A549 (cell line): ENCODE data around the gene LSM7. TPM values are rescaled to one million over a fixed set of nuclear protein-coding genes. Genes with fewer than 3 reads are reported as not detected.

Experiments
- ATAC-seq, 2 experiments: fragments of 200-7000 bp in 1 of 2; fragments of >200 bp in 1 of 2; cut with Nextera tagmentation in 1 of 2; cut with Tn5 transposase in 1 of 2; 3 replicates each; pipeline versions ENCODE4 v1.8.0 to v1.9.1; 2018 to 2020; ENCODE audit warnings: mild to moderate bottlenecking in 1 of 2, moderate library complexity in 1 of 2
- CTCF ChIA-PET: fragments of 300-600 bp; sonication (Branson Sonifier 250); formaldehyde crosslinking; extraction: SDS; loops from one replicate; lab custom pipeline; 2021; ENCODE audit warnings: antibody characterized with exemption, inconsistent platforms; lab: Yijun Ruan, JAX
- POLR2A ChIA-PET: fragments of 350-600 bp; formaldehyde crosslinking; extraction: SDS; loops from one replicate; lab custom pipeline; 2021; ENCODE audit warnings: antibody characterized with exemption, inconsistent platforms; lab: Yijun Ruan, JAX
- DNase-seq, 2 experiments: peaks; one replicate each; pipeline versions ENCODE4 v3.0.0 to v3.0.0-alpha.2; 2011 to 2016; ENCODE audit warnings: low read depth in 1 of 2, low spot score in 1 of 2
- FAIRE-seq: peaks from 2 replicates; lab custom pipeline; 2011; peaks lifted over from hg19 to GRCh38; lab: Jason Lieb, UNC
- H3K27ac ChIP-seq, 2 experiments: fragments of >200 bp; sonication (Bioruptor Twin); formaldehyde crosslinking; 3 replicates each; pipeline ENCODE4 v1.5.1; 2016 to 2017
- H3K4me1 ChIP-seq: fragments of >200 bp; sonication (Bioruptor Twin); formaldehyde crosslinking; 3 replicates; pipeline ENCODE4 v1.6.1; 2016
- H3K4me2 ChIP-seq: fragments of >200 bp; sonication (Bioruptor Twin); formaldehyde crosslinking; 3 replicates; pipeline ENCODE4 v1.6.1; 2016
- H3K4me3 ChIP-seq: fragments of >200 bp; sonication (Bioruptor Twin); formaldehyde crosslinking; 3 replicates; pipeline ENCODE4 v1.5.1; 2016
- H3K9me3 ChIP-seq: fragments of >200 bp; sonication (Bioruptor Twin); formaldehyde crosslinking; 3 replicates; pipeline ENCODE4 v1.6.1; 2016
- BHLHE40 ChIP-seq: IDR thresholded peaks from 2 replicates; pipeline ENCODE4 v1.6.1; 2012; ENCODE audit warnings: low read depth, low read length, inconsistent platforms
- CHD2 ChIP-seq: fragments of 150-350 bp; IDR thresholded peaks from 2 replicates; pipeline ENCODE4 v1.6.1; 2014; ENCODE audit warnings: low read length; ENCODE audit not compliant: partially characterized antibody
- FOSL2 ChIP-seq, 2 experiments: fragments of 450-650 bp in 1 of 2; fragments of >200 bp in 1 of 2; sonication (Bioruptor Twin) in 1 of 2; formaldehyde crosslinking; IDR thresholded peaks; 2 replicates each; pipeline versions ENCODE4 v1.5.0 to v1.6.1; 2016 to 2020; ENCODE audit warnings: mild to moderate bottlenecking in 1 of 2, moderate library complexity in 1 of 2
- GATA3 ChIP-seq: IDR thresholded peaks from 2 replicates; pipeline ENCODE4 v1.6.1; 2012; ENCODE audit warnings: borderline replicate concordance
- HEYL ChIP-seq: fragments of 250-450 bp; sonication (Bioruptor Pico); IDR thresholded peaks from 2 replicates; pipeline ENCODE4 v1.8.0; 2021; ENCODE audit warnings: mild to moderate bottlenecking, moderate library complexity
- HOXB13 ChIP-seq: fragments of 250-450 bp; sonication (Bioruptor Pico); IDR thresholded peaks from 2 replicates; pipeline ENCODE4 v1.5.0; 2020; ENCODE audit warnings: low read depth, mild to moderate bottlenecking, moderate library complexity
- HOXB5 ChIP-seq: fragments of 250-450 bp; sonication (Bioruptor Pico); IDR thresholded peaks from 2 replicates; pipeline ENCODE4 v1.5.0; 2020; ENCODE audit warnings: mild to moderate bottlenecking, moderate library complexity
- JUN ChIP-seq, 2 experiments: fragments of >200 bp; sonication (Bioruptor Twin); formaldehyde crosslinking; IDR thresholded peaks; 2 replicates in 1 of 2; 3 replicates in 1 of 2; pipeline ENCODE4 v1.6.1; 2016 to 2017
- JUNB ChIP-seq: fragments of >200 bp; sonication (Bioruptor Twin); formaldehyde crosslinking; IDR thresholded peaks from 2 replicates; pipeline ENCODE4 v1.6.1; 2016
- KDM5A ChIP-seq: fragments of 200-600 bp; sonication (generic); IDR thresholded peaks from 2 replicates; pipeline ENCODE4 v1.6.1; 2016; ENCODE audit warnings: antibody characterized with exemption, mild to moderate bottlenecking
- MAFK ChIP-seq: fragments of 450-650 bp; IDR thresholded peaks from 2 replicates; pipeline ENCODE4 v1.6.1; 2014; ENCODE audit not compliant: partially characterized antibody
- MAZ ChIP-seq: fragments of 150-350 bp; IDR thresholded peaks from 2 replicates; pipeline ENCODE4 v1.6.1; 2014; ENCODE audit warnings: antibody characterized with exemption, low read depth, low read length, borderline replicate concordance
- NFE2L2 ChIP-seq: fragments of 150-350 bp; conservative IDR thresholded peaks from 2 replicates; pipeline ENCODE4 v1.6.1; 2014; ENCODE audit warnings: low read length
- NPAS2 ChIP-seq: fragments of 250-450 bp; sonication (Bioruptor Pico); IDR thresholded peaks from 2 replicates; pipeline ENCODE4 v1.8.0; 2022; ENCODE audit warnings: mild to moderate bottlenecking, moderate library complexity, borderline replicate concordance
- PHF8 ChIP-seq: fragments of 200-600 bp; sonication (generic); IDR thresholded peaks from 2 replicates; pipeline ENCODE4 v1.6.1; 2016; ENCODE audit warnings: low read depth, mild to moderate bottlenecking, antibody characterized with exemption, moderate library complexity, borderline replicate concordance
- POLR2A ChIP-seq: IDR thresholded peaks from 2 replicates; pipeline ENCODE4 v1.6.1; 2012; ENCODE audit warnings: mild to moderate bottlenecking, low read length
- RNF2 ChIP-seq: fragments of 200-600 bp; sonication (generic); IDR thresholded peaks from 2 replicates; pipeline ENCODE4 v1.6.1; 2016; ENCODE audit warnings: low read depth, mild to moderate bottlenecking, antibody characterized with exemption, moderate library complexity, borderline replicate concordance
- TP53 ChIP-seq: fragments of 250-450 bp; sonication (Bioruptor Pico); IDR thresholded peaks from 2 replicates; pipeline ENCODE4 v1.5.0; 2021; ENCODE audit warnings: mild to moderate bottlenecking, moderate library complexity
- ZC3H11A ChIP-seq: fragments of 450-650 bp; IDR thresholded peaks from 2 replicates; pipeline ENCODE4 v1.6.1; 2014; ENCODE audit warnings: antibody characterized with exemption, mild to moderate bottlenecking
- WGBS: methylation state at CpG from one replicate; pipeline ENCODE4 v1.1.6; 2017; ENCODE audit errors: missing lambda C conversion rate; 5-methylcytosine and 5-hydroxymethylcytosine counted together
- polyA minus RNA-seq: library from RNA; depleted of rRNA, polyadenylated mRNA; stranded (reverse); fragments of >200 nt; gene quantifications from 2 replicates; pipeline ENCODE4 v1.2.3, GENCODE V29; 2011; rRNA and poly(A)+ RNA removed
- polyA plus RNA-seq, 4 experiments: library from polyadenylated mRNA; depleted of rRNA in 3 of 4; stranded (reverse); fragments of >200 nt; fragmentation: RNase III in 1 of 4; extraction: RNeasy Plus Mini Kit Qiagen cat#74134 plus additional on column Dnase treatment in 1 of 4; gene quantifications; 2 replicates in 3 of 4; 3 replicates in 1 of 4; pipeline ENCODE4 v1.2.3, GENCODE V29; 2011 to 2017
- TF ChIP-seq, protein P1 (sequence below): IDR thresholded peaks from 2 replicates; pipeline ENCODE4 v1.6.1; 2012
- TF ChIP-seq, protein P2 (sequence below): fragments of >200 bp; sonication (Bioruptor Twin); formaldehyde crosslinking; IDR thresholded peaks from 3 replicates; pipeline ENCODE4 v1.6.1; 2016
- TF ChIP-seq, protein P3 (sequence below): fragments of >200 bp; sonication (Bioruptor Twin); formaldehyde crosslinking; IDR thresholded peaks from 2 replicates; pipeline ENCODE4 v1.6.1; 2016

LSM7 gene
- polyA plus RNA-seq (2011; rRNA removed) = 112 and 140 TPM in 2 replicates
- 572 and 723 TPM in 2 replicates for polyA plus RNA-seq (2012; cell fraction: cytosol; rRNA removed)
- 405 and 471 TPM in 2 replicates for polyA plus RNA-seq (2012; cell fraction: nucleus; rRNA removed)
- 139 to 170 TPM (median 144 TPM) in 3 replicates for polyA plus RNA-seq (2017; fragmentation: RNase III; extraction: RNeasy Plus Mini Kit Qiagen cat#74134 plus additional on column Dnase treatment)
- polyA minus RNA-seq = 19.7 and 25.2 TPM in 2 replicates

DNA sequence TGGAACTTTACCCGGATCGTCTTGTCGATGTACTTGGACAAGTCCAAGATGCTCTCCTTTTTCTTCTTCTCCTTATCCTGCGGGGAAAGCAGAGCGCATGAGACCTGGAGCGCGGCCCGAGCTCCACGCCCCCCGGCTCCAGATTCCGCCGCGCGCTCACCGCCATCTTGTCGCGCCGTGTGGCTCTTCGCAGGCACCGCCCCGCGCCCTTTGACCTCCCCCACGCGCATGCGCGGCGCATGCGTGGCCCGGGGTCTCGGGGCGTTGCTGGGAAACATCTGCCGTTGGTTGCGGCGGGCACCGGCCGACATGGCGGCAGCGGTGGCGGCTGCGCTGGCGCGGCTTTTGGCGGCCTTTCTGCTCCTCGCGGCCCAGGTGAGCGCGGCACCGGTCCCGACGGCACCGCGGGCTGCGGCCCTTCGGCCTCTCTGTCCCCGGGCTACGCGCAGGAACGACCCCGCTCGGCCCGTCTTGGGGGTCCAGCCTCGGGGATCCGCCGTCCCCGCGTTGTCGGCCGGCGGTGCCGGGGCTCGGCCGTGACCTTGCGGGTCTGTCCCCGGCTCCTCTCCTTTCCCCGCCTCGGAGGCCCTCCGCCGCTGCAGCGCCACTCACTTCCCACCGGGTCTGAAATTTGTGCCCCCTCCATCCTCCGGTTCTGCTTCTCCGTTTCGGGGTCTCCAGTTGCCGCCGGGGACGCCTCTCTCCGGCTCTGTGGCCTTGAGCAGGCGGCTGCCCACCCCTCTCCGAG is at the start of gene LSM7, which contains the start of gene SPPL2B:
LSM7 (minus strand) TSS at position 186 of the 748 bp plus-strand sequence; CDS start at position 166, 20 bp downstream.
SPPL2B (plus strand) TSS at position 284 of the 748 bp plus-strand sequence; CDS start at position 310, 26 bp downstream.
- POLR2A ChIA-PET = no interaction called here
- FAIRE-seq = no peak
- Histone ChIP-seq H3K4me2 (peak within 1 kb of the TSS; percentile 100), H3K27ac (peak within 1 kb of the TSS; percentile 98 to 99), H3K4me3 (peak within 1 kb of the TSS; percentile 100), H3K9me3 (no peaks in the 10 kb centered on the region), H3K4me1 (peaks cover 28% of the 10 kb centered on the region)
- ATAC-seq = peak; percentile 80 to 89
- peak; percentile 84 to 87 for DNase-seq
- 2% methylated on average over 10 of the region's 89 CpGs for WGBS
- TF ChIP-seq, protein P1, sequence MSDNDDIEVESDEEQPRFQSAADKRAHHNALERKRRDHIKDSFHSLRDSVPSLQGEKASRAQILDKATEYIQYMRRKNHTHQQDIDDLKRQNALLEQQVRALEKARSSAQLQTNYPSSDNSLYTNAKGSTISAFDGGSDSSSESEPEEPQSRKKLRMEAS = peak; percentile 74
- TF ChIP-seq CHD2 = no peak
- no peak for TF ChIP-seq GATA3
- TF ChIP-seq, protein P2, sequence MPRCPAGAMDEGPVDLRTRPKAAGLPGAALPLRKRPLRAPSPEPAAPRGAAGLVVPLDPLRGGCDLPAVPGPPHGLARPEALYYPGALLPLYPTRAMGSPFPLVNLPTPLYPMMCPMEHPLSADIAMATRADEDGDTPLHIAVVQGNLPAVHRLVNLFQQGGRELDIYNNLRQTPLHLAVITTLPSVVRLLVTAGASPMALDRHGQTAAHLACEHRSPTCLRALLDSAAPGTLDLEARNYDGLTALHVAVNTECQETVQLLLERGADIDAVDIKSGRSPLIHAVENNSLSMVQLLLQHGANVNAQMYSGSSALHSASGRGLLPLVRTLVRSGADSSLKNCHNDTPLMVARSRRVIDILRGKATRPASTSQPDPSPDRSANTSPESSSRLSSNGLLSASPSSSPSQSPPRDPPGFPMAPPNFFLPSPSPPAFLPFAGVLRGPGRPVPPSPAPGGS = 0 out of 3 replicates have a peak, but pooled peaks have one; percentile 39
- TF ChIP-seq HEYL (CRISPR knock-in tag) = no peak
- TF ChIP-seq JUN (IDR thresholded peaks at IDR 0.05) = peak in 1 of 2 experiments; percentile 61; a peak in 2 of 5 replicates
- TF ChIP-seq JUNB = no peak
- no peak for TF ChIP-seq TP53 (CRISPR knock-in tag)
- TF ChIP-seq KDM5A = peak; percentile 75
- TF ChIP-seq RNF2 = no peak
- peak; percentile 77 for TF ChIP-seq POLR2A
- no peak for TF ChIP-seq MAFK
- peak; percentile 71; the same call in 1 of the 2 replicates for TF ChIP-seq PHF8
- no peak for TF ChIP-seq NPAS2 (CRISPR knock-in tag)
- TF ChIP-seq NFE2L2 = no peak
- CTCF ChIA-PET = interaction anchor here (0.7 kb wide), 1 partner anchor 308 kb away, joined by 3 read pairs; no protein-coding TSS in a partner anchor

DNA sequence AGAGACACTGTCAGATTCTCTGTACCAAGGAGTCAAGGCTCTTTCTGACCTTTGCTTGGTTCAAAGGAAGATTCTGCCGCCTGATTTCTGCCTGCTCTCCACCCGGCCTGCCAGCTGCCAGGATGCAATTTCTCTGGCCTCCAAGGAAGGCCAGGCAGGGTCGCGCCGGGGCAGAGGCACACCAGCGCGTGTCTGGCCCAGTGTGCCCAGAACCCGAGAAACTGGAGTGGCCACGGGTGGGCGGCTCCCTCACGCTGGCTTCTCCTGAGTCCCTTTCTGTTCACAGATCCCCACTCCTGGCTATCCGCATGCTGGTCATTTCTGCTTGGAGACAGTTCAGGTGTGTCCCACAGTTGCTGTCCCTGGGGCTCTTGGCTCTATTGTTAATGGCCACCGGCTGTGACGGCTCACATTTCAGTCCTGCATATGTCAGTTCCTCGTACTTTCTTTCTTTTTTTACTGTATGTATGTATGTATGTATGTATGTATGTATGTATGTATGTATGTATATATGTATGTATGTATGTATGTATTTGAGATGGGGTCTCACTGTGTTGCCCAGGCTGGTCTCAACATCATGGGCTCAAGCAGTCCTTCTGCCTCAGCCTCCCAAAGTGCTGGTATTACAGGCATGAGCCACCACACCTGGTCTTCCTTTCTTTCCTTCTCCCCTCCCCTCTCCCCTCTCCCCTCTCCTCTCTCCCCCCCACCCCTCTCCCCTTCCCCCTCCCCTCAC is 48.6 kb upstream of the LSM7 start:
- no peak for TF ChIP-seq HOXB5 (CRISPR knock-in tag)
- no peak for TF ChIP-seq RNF2
- no peak for TF ChIP-seq NFE2L2
- no peak for TF ChIP-seq BHLHE40
- no peak for TF ChIP-seq ZC3H11A
- no peak for TF ChIP-seq HEYL (CRISPR knock-in tag)
- no peak for TF ChIP-seq FOSL2 (IDR thresholded peaks at IDR 0.05)
- TF ChIP-seq FOSL2 (CRISPR knock-in tag; IDR thresholded peaks at IDR 0.05) = no peak
- TF ChIP-seq MAFK = no peak
- no peak for TF ChIP-seq NPAS2 (CRISPR knock-in tag)
- TF ChIP-seq, protein P3, sequence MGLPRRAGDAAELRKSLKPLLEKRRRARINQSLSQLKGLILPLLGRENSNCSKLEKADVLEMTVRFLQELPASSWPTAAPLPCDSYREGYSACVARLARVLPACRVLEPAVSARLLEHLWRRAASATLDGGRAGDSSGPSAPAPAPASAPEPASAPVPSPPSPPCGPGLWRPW = no peak
- no peak for TF ChIP-seq MAZ
- no peak for TF ChIP-seq HOXB13 (CRISPR knock-in tag)
- TF ChIP-seq, all 56 proteins: peak for 0
- H3K4me2 ChIP-seq = no peak overlapping the region
- no peak overlapping the region for H3K27ac ChIP-seq
- POLR2A ChIA-PET = no interaction called here
- DNase-seq = no peak
- CTCF ChIA-PET = no interaction called here
- 70% methylated on average over 15 of the region's 15 CpGs for WGBS
- no peaks in the 10 kb centered on the region for H3K9me3 ChIP-seq
- ATAC-seq = peak in 1 of 2 experiments; percentile 24; a peak in 3 of 6 replicates
- no peak overlapping the region for H3K4me3 ChIP-seq
- H3K4me1 ChIP-seq = no peaks in the 10 kb centered on the region
- no peak for FAIRE-seq
